ENCODE data around the gene OR12D2.

GRCh38 chr6:29375191-29375590 lies 20.2 kb upstream of the OR12D2 start, which contains the start of gene OR12D3:
- no peak for TF ChIP-seq CTCF (IDR thresholded peaks at IDR 0.05)
- no peak for TF ChIP-seq POLR2A (IDR thresholded peaks at IDR 0.05)

Measured in esophagus squamous epithelium (tissue), 4 donors.